Activated CD4-positive, alpha-beta T cell treated with anti-CD3 and anti-CD28 coated beads, Interleukin-2, amount 50 U/mL, for 48 hours (primary cell): ENCODE measurements around the gene C6orf89.

Source experiments
- DNase-seq, 2 experiments: peaks; one replicate each; pipeline ENCODE4 v3.0.0-alpha.2; 2020

Gene C6orf89

GRCh38 chr6:36953931-36954261 lies 68.1 kb downstream of the C6orf89 start:
- DNase-seq, result no peak

DNA sequence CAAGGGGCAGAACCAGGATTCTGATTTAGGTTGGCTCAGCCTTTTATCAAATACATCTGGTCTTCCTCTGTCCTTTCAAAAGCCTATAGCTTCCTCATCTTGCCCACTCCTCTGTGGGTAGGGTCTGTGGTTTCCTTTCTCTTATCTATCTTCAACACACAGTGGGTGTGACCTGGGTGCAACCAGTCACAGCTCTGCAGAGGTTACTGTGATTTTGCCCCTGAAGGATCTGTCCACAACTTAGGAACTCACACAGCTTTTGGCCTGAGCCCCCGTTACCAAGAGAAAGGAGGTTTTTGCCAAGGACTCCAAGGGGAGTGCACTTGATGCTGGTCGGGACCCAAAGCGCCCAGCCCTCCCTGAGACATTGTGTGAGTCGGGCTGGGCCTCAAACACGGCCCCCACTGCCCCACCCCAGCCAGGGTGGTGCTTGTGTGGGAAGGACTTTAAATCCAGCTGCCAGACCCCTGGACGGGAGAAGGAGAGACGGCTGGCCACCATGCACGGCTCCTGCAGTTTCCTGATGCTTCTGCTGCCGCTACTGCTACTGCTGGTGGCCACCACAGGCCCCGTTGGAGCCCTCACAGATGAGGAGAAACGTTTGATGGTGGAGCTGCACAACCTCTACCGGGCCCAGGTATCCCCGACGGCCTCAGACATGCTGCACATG lies 68.6 kb downstream of the C6orf89 start, which contains the start of gene PI16:
Gene PI16 (plus strand): TSS at position 477 of the 670 bp plus-strand sequence. CDS start 23 bp downstream, at position 500.
- DNase-seq, result no peak

GRCh38 chr6:36955136-36955535 lies 69.4 kb downstream of the C6orf89 start:
- no peak for DNase-seq

DNA sequence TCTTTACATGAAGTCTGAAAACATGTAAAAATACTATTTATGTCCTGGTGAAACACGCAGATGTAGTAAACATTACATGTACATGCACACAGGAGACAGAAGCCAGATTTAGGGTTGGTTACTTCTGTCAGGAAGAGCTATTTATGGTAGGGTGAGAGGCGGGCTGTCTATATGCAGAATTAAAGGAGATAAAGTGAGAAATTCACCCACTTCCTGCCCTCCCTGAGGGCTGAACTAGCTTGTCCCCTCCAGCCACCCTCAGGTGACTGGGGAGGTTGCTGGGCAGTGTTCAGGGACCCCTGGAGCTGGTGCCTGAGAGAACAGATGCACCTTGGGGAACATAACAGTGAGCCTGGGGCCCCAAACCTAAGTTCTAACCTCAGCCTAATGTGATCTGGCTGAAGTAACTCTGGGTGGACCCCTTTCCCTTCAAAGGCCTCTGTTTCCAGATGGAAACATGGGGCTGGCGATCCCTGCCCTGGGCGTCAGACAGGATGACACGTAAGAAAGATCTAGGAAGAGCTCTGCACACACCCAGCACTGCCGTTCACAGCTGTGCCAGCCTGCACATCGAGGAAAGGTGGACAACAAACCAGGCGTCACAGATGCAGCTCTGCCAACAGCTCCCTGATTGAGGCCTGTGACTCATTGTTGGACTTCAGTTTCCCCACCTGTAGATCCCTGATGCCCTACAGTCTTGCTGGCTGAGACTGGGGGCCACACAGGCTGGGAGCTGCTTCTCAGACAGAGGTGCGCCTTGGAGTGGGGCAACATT lies 70.1 kb downstream of the C6orf89 start:
- DNase-seq, result no peak

DNA sequence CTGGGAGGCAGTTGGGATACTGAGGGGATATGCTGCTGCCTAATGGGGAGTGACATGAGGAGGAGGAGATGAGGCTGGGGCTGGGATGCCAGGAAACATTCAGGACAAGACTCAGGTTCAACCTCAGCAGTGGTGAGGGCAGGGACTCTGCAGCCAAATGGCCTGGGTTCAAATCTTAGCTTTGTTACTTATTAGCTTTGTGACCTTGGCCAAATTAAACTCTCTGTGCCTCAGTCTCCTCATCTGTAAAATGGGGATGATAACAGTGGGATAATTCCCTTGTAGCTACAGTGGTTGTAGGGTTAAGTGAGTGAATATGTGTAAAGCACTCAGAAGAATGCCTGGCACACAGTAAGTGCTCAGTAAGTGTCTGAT lies 70.7 kb downstream of the C6orf89 start:
- DNase-seq, result no peak

- DNase-seq, result no peak
Measured at GRCh38 chr6:36957773-36958271, 72.1 kb downstream of the C6orf89 start.

GRCh38 chr6:36958775-36959554 lies 73.2 kb downstream of the C6orf89 start:
- DNase-seq, result no peak

DNA sequence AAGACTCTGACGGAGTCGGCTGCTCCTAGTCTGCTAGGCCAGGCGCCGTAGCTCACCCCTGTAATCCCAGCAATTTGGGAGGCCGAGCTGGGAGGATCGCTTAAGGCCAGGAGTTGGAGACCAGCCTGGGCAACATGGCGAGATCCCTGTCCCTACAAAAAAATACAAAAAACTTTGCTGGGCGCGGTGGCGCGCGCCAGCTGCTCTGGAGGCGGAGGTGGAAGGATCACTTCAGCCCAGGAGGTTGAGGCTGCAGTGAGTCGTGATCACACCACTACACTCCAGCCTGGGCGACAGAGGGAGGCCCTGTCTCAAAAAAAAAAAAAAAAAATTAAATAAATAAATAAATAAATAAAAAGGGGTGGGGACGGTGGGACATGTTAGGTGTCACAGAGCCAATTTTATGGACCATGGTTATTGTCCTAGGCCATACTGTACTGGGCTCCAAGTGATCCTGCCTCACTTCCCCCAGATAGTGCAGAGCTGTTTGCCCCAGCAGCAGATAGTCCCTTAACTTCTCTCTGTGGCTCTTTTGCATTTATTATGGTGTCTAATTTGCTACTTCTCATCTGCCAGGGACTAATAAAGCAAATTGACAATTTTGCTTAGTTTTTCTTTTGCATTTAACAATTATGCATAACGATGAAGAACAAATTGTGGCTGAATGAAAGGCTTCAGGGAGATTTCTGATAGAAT lies 74.0 kb downstream of the C6orf89 start:
- no peak for DNase-seq

DNA sequence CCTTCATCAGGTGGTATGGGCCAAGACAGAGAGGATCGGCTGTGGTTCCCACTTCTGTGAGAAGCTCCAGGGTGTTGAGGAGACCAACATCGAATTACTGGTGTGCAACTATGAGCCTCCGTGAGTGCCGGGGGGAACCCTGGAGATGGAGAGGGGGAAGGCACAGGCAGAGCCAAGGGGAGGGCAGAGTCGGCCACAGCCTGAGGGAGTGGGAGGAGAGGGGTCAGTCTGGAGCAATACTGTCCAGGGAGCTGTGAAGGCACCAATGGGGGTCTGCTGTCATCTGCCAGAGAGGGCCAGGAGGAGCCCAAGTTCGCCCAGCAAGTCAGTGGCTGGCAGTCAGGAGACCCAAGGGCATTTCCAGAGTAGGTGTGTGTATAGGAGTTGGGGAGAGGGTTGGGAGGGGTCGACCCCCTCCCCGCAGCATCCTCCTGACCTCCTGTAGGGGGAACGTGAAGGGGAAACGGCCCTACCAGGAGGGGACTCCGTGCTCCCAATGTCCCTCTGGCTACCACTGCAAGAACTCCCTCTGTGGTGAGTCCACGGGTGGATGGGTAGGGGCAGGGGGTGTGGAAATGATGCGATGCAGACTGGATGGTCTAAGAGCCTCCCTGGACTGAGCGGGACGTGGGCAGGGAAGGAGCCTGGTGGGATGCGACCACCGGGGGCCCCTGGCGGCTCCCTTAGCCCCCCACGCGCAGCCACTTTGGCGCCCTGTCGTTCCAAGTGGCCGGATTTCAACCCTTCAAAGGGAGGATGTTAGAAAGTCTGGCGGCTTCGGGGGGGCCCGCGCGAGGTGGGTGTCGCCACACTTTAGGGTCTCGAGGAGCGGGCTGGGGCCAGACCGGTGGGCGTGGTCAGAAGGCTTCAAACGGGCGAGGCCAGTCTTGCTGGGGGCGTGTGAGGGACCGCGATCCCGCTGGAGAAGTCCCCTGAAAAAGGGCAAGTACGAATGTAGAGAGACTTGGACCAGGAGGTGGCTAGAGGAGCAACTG lies 76.0 kb downstream of the C6orf89 start:
- no peak for DNase-seq

GRCh38 chr6:36962874-36963273 lies 77.1 kb downstream of the C6orf89 start:
- DNase-seq, result peak; percentile 83 to 87

DNA sequence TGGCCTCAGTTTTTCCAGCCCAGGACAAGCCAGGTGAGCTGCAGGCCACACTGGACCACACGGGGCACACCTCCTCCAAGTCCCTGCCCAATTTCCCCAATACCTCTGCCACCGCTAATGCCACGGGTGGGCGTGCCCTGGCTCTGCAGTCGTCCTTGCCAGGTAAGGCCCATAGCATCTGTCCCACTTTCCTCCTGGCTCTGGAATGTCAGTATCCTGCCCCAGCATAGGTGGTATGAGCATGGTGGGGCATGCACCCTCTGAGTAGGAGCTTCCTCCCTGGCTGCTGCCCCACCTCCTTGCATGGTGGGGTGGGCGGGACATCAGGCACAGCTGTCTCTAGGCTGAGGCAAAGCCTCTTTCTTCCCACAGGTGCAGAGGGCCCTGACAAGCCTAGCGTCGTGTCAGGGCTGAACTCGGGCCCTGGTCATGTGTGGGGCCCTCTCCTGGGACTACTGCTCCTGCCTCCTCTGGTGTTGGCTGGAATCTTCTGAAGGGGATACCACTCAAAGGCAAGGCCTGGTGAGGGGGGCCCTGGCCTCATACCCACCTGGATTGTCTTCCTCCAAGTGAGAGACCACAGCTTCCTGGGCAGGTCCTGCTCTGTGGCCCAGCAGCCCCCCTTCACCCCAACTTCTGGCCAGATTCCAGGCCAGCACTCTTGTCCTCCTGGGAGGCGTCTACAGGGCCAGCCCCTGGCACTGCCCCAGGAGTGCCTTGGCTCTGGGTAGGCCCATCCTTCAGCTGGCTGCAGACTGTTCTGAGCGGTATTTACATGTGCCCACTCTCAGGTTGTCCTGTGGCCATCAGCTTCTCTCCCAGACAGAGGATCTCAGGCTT lies 77.9 kb downstream of the C6orf89 start:
- no peak for DNase-seq

GRCh38 chr6:36964349-36964748 lies 78.6 kb downstream of the C6orf89 start:
- DNase-seq, result no peak

GRCh38 chr6:36964908-36965307 lies 79.2 kb downstream of the C6orf89 start:
- DNase-seq, result no peak

DNA sequence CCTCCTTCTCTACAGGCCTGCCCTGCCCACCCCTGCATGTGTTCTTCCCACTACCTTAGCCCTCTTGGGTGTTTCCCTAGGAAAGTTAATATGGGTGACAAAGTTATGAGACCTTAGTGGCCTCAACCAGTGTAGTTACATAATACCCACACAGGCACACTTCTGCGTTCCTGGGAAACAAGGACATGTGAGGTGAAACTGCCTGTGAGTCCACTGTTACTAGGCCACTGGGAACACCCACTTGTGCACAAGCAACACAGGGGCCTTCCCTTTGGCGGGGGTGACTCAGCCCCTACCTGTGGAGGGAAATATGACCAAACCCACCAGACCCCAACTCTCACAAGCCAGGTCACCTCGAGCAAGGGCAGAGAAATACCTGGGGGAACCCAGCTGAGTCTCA lies 81.5 kb downstream of the C6orf89 start:
- no peak for DNase-seq

GRCh38 chr6:36967757-36968156 lies 82.0 kb downstream of the C6orf89 start:
- no peak for DNase-seq

DNA sequence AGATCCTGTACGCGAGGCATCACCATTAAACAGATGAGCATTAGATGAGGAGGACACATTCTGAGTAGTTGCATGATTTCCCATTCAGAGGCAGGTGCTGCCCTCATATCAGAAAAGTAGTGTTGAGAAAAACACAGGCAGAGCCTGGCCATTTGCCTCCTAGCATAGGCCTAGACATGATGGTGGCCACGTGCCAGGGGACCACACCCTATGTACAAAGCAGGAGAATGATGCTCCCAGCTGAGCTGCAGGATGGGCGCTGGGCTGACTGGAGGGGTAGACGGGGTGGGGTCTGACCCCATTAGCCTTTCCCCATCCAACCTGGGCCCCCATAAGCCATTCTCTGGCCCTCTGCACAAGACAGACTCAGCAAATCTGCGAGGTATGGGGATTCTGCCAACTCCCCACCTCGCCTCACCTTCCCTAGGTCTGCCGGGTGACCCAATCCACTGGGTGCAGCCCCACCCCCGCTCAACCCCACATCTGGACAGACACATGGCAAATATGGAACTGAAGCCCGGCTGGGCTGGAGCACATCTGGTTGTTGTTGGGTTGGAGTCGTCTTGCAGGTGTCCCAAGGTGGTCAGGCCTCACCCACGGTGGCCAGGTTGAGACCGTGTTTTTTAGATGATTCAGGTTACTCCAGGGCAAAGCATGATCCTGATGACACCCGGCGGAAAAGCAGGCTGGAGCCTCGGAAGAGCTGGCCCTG lies 82.7 kb downstream of the C6orf89 start:
- no peak for DNase-seq

DNA sequence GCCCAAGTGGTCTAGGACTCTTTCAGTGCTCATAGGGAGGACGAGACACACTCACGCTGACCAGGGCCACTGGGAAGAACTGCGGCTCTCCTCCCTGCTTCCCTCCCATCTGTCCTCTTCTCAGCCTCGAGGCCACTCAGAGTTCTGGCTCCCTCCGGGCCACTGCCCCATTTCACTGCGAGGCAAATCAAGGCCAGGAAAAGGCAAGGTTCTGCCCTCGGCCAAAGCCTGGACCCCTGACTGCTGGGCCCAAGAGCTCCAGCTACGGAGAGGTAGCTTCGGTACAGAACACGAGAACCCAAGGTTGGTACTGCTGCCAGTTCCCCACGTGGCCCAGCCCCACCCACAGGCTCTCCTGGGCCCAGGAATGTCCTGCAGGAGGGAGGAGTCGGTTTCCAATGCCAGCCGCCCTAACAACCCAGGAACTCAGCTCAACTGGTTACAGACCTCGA lies 83.5 kb downstream of the C6orf89 start:
- DNase-seq, result no peak

GRCh38 chr6:36969988-36970891 lies 84.5 kb downstream of the C6orf89 start:
- DNase-seq, result no peak
